ENCODE data around the gene FAR1.

The FAR1 gene

DNA sequence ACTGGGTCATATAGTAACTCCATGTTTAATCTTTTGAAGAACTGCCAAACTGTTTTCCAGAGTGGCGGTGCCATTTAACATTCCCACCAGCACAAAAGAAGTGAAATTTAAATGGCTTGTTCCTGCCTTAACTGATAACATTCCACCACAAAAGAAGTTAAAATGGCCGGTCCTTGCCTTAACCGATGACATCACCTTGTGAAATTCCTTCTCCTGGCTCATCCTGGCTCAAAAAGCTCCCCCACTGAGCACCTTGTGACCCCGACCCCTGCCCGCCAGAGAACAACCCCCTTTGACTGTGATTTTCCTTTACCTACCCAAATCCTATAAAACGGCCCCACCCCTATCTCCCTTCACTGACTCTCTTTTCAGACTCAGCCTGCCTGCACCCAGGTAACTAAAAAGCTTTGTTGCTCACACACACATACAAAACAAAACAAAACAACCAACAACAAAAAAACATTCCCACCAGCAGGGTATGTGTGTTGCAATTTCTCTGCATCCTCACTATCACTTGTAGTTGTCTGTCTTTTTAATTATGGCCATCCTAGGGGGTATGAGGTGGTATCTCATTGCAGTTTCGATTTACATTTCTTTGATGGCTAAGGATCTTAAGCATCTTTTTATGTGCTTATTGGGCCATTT lies 109.0 kb downstream of the FAR1 start:
- no peak for DNase-seq (ENCODE audit: low read depth)

DNA sequence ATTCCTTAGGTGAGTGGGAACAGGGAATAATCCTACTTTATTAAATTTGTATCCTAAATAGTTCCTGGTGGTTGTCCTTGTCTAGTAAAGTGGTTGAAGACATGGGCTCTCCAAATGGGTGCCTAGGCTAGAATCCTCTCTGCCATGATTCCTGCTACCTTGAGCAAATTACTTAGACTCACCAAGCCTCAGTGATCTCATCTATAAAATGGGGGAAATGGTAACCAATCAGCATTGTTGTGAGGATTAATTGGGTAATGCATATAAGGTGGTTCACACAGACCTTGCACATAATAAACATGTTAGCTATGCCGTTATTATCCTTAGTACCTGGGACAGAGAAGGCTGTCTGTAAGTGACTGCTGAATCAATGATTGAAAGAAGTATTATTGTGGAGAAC lies 109.9 kb downstream of the FAR1 start:
- DNase-seq (ENCODE audit: low read depth), result no peak

DNA sequence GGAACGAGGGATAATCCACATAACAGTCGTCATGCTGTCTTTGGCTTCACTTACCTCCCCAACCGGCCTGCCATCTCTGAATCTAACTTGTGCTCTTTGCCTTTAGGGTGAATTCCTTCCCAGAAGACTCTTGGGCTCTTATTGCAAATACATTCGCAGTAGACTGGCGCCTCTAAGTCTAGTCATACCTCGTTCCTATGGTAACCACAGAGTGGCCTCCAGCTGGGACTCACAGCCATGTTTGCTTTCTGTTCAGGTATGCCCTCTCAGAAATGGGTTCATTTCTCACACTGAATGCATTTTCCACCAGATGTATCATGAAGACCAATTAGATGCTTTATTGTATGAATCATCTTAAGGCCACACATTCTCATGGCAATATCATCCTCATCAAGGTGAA lies 112.7 kb downstream of the FAR1 start:
- DNase-seq (ENCODE audit: low read depth), result no peak
